Stimulated activated naive CD8-positive, alpha-beta T cell treated with anti-CD3 and anti-CD28 coated beads, Interleukin-15, Interleukin-2, amounts not matched to agents 100 U/mL and 50 U/mL, for 24 hours (primary cell): ENCODE data around the gene SLC25A26.
A peak's percentile ranks its signal among the peaks of the same experiment; 100 is the strongest.

Experiments
- ATAC-seq: fragments of 150-1000 bp; cut with Tn5 transposase; one replicate; pipeline ENCODE4 v1.10.0; 2021
- DNase-seq: peaks from one replicate; pipeline ENCODE4 v3.0.0; 2021

Gene SLC25A26

GRCh38 chr3:66396888-66397287 lies 176.1 kb downstream of the SLC25A26 start:
- no peak for ATAC-seq
- DNase-seq: no peak

DNA sequence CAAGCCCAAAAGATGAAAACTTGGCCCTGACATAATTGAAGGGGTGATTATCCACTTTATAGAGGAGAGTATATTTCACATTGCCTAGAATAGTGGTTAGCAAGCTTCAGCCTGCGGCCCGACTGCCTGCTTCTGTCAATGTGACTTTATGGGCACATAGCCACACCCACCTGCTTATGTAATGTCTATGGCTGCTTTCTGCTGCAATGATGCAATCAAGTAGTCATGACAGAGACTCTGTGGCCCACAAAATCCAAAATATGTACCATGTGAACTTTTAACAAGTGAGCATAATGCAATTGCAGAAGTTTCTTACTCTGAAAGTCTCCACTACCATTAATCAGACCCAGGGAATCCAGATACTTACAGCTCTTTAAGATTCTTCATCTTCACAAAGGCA lies 176.9 kb downstream of the SLC25A26 start:
- DNase-seq (no peak), ATAC-seq (no peak)

DNA sequence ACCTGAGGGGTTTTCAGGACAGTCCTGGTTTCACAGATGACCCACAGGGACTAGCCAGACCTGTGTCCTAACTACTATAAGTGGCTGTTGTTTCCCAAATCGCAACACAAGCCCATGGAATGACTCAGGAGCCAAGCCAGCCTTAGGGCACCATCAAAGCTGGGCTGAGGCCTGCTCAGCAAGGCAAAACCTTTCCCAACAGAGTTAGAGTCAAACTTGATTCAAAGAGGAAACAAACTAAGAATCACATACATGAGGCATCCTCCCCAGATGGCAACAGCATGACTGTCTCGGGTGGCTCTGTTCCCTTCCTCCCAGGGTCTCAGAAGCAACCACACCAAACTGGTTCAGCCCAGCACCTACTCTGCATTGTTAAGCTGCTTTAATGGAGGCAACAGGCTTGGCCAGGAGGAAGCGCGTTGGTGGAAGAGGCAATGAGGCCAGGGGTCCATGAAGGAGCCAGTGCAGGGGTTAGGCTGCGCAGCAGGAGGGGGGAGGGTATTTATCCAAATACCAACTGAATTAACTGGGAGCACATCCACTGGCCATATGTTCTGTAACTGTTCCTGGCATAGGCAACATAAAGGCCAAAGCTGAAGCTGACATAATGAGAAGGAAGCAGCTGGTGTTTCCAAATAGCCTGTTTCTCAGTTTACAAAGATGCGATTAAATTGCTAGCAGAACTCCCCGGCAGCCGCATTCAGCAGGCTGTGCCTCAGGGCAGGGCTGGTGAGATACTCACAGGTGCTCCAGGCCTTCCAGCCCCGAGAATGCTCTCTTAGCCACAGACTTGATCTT lies 177.6 kb downstream of the SLC25A26 start:
- ATAC-seq: no peak
- DNase-seq: no peak

- DNase-seq (no peak), ATAC-seq (no peak)
Measured at GRCh38 chr3:66399529-66400232, 178.9 kb downstream of the SLC25A26 start.

DNA sequence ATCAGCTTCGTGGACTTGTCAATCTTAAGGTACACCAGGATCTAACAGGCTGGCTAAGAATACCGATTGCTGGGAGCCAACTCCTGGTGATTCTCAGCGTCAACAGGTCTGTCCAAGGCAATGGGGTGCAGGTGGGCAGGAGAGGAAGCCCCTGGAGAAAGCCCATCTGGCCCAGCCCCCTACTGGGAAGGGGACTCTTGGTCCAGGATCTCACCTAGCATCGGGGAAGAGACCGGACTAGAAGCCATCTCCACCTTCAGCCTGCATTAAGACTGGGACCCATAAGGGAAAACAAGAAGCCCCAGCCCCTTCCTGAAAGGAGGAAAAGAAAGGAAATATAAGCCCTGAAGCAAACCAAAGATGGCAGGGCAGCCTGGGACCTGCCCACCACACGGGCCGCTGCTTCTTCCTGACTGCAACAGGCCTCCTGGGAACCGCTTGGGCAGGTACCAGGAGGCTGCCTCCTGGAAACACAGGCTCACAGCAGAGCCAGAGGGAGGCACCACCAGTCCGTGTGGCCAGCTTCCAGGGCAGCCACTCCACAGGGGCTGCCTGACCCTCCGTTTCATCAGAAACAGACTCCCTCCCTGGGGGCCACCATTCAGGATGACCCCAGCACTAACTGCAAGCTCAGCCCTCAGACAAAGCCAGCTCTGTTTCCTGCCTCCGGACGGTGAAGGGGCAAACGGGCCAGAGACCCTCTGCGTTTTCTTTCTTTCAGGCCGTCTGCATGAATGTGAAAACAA lies 179.8 kb downstream of the SLC25A26 start:
- DNase-seq (no peak), ATAC-seq (no peak)

DNA sequence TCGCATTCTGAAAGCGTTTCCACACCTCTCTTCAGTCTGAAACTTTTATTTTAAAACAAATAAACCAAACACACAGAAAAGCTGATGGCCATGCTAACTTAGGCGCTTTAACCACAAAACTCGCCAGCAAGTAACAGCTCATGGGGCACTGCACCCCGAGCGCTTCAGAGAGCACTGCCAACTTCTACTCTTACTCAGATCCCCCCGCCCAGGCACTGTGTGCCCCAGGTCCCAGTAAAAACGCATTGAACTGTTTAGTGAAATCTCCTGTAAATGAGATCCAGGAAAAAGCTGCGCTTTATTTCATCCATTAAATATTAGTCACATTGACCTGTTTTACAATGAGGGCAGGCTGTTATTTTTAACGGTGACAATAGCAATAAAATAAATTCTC lies 180.4 kb downstream of the SLC25A26 start:
- no peak for DNase-seq
- ATAC-seq: no peak

DNA sequence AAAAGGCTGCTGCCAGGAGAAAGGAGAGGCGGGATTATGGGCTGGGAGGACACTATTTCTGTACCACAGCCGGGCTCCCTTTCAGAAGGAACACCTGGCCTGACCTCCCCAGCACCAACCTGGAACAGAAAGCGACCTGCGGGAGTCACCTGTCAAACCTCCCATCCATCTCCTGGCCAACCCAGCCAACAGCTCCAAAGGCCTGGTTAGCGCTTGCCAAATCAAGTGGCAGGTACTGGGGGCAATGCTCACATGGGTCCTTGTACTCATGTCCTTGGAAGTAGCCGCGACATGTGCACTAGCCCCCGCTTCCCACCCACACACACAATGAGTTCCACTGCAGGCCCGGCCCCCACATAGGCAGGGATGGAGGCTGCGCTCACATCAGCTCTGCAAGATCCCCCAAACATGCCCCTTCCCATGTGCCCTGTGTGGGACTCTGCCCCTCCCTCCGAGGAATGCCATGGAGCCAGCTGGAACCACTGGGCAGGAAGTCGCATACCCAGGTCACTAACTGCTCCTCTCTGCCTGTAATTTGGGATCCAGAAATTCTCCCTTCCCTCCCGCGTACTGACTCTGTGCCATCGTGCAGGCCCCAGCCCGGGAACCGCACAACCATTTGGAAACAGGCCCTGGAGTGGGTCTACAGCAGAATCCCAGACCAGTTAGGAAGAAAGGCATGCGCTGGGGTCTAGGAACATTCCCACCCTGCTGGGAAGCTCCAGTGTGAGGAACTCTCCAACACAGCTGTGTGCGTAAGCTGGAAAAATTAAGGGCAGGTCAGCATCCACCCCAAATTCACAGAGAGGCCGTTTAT lies 181.1 kb downstream of the SLC25A26 start:
- DNase-seq (no peak), ATAC-seq (no peak)

GRCh38 chr3:66402596-66403290 lies 181.9 kb downstream of the SLC25A26 start:
- ATAC-seq (no peak), DNase-seq (no peak)

DNA sequence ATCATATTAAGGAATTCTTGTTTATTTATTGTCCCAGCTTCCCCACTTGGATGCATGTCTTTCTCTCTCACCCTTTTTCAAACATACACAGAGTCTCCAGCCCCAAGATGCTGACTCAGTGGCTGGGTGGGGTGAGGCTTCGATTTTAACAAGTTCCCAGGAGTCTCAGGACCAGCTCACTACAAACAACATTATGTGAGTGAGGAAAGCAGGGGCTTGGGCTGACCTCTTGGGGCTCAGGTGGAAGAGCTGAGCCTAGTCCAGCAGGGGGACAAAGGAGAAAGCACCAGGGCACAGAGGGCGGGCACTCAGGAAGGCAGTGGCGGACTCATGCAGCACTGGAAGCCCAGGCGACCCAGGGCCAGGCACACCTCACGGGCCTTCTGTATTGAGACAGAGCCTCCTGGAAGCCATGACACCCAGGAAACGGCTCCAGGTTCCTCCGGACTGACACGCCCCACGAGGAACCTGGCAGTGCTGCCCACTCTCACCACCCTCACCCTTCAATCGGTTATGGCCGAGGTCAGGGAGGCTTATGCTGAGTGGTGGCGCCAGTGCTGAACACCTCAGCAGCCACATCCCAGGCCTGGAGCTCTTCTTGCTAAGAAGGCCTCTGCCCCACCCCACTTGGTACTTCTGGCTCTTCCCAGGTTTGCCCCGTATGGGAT lies 182.7 kb downstream of the SLC25A26 start:
- DNase-seq: no peak
- ATAC-seq: no peak

GRCh38 chr3:66404197-66404596 lies 183.4 kb downstream of the SLC25A26 start:
- ATAC-seq (no peak), DNase-seq (no peak)

DNA sequence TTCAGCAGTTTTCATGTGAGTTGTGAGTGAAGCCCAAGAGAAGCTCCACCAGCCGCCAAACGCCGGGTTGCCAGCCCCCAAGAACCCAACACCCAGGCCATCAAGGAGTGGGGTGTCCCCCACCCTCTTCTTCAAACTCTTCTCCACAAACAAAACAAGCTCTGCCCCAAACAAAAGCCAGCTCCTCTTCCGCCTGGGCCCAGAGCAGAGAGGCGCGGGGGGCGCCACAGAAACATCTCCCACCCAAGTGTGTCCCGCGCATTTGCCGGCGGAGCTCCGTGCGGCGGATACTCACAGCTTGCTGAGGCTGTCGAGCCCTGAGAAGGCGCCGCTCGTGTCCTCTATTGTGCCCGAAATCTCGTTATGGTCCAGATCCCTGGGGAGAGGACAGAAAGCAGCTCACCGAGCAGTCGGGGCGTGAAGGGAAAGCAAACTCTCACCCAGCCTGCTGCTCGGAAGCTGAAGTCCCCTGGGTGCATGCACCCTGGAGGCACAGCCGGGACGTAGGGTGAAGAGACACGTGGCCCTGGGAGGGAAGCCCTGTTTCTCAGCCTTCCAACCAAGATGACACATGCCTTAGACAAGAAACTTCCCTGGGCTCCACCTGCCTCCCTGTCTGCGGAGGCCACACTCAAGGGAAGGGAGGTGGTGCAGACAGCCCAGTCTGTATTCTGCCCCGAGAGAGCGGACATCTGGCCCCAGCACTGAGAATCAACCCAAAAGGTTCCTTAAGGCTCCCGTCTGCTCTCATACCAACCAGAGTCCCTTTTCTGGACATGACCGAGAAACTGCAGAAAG lies 184.3 kb downstream of the SLC25A26 start:
- DNase-seq: no peak
- ATAC-seq: no peak

- DNase-seq (no peak), ATAC-seq (no peak)
Measured at GRCh38 chr3:66405701-66406091, 184.9 kb downstream of the SLC25A26 start.

GRCh38 chr3:66406163-66406562 lies 185.4 kb downstream of the SLC25A26 start:
- ATAC-seq: no peak
- DNase-seq: no peak

- ATAC-seq (no peak), DNase-seq (no peak)
Measured at GRCh38 chr3:66406831-66407610, 186.2 kb downstream of the SLC25A26 start.

GRCh38 chr3:66407611-66408218 lies 186.9 kb downstream of the SLC25A26 start:
- DNase-seq (peak; percentile 81), ATAC-seq (peak; percentile 75)

- ATAC-seq (no peak), DNase-seq (no peak)
Measured at GRCh38 chr3:66409771-66410754, 189.3 kb downstream of the SLC25A26 start.

- DNase-seq (no peak), ATAC-seq (no peak)
Measured at GRCh38 chr3:66410976-66411375, 190.2 kb downstream of the SLC25A26 start.

DNA sequence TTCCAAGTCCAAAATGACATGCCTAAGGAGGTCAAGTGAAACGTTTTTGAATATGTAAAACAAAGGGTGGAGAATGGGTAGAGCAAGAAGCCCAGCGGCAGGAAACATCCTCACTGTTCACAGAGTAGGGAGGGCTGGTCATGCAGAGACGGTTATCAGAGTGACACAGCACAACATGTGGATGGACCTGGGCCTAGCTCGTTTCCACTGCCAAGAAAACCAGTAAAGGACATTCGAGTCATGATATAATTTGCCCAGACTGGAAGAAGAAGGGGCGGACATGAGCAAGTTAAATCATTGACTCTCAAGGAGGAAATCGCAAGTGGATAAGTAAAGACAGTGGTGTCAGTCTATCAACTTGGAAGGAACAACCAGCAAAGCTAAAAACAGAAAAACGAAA lies 190.7 kb downstream of the SLC25A26 start:
- ATAC-seq: no peak

More for the DNA sequence above, 190.7 kb downstream of the SLC25A26 start:
- no peak for DNase-seq
